Keratinocyte (primary cell): Measurements from ENCODE around the gene CPEB1. TPM values are rescaled to one million over a fixed set of nuclear protein-coding genes. Genes with fewer than 3 reads are reported as not detected.
"Not testable (repeated sequence)": the region's sequence is repeated elsewhere in the genome, so short reads cannot be mapped to it uniquely, and the experiment has no call there.

Experiments
- DNase-seq: peaks from one replicate; pipeline ENCODE4 v3.0.0-alpha.2; 2011; ENCODE audit warnings: low read depth, missing footprints, low spot score
- FAIRE-seq: peaks from 2 replicates; lab custom pipeline; 2011; peaks lifted over from hg19 to GRCh38; lab: Jason Lieb, UNC
- H2AFZ ChIP-seq: 2 replicates; pipeline ENCODE4 v1.6.0; 2012; ENCODE audit warnings: low read length, control low read depth, inconsistent platforms; ENCODE audit not compliant: control insufficient read depth
- H3K27ac ChIP-seq: 2 replicates; pipeline ENCODE4 v1.5.1; 2011; ENCODE audit warnings: low read length; ENCODE audit not compliant: control insufficient read depth, insufficient read depth
- H3K27me3 ChIP-seq: 3 replicates; pipeline ENCODE4 v1.6.0; 2011; ENCODE audit warnings: low read length; ENCODE audit not compliant: control insufficient read depth, insufficient read depth; ENCODE audit errors: extremely low read depth
- H3K36me3 ChIP-seq, 2 experiments: 2 replicates in 1 of 2; 3 replicates in 1 of 2; pipeline ENCODE4 v1.5.1; 2011; ENCODE audit warnings: low read length in 2 of 2, mild to moderate bottlenecking in 1 of 2; ENCODE audit not compliant: control insufficient read depth in 2 of 2, insufficient read depth in 2 of 2; ENCODE audit errors: extremely low read depth in 1 of 2
- H3K4me1 ChIP-seq: 3 replicates; pipeline ENCODE4 v1.5.1; 2011; ENCODE audit warnings: low read length; ENCODE audit not compliant: control insufficient read depth, insufficient read depth; ENCODE audit errors: extremely low read depth
- H3K4me2 ChIP-seq: 3 replicates; pipeline ENCODE4 v1.6.0; 2011; ENCODE audit warnings: low read depth, low read length; ENCODE audit not compliant: control insufficient read depth, insufficient read depth; ENCODE audit errors: extremely low read depth
- H3K4me3 ChIP-seq, 3 experiments: fragments of 200-600 bp in 1 of 3; sonication (generic) in 1 of 3; 2 replicates in 2 of 3; 3 replicates in 1 of 3; pipeline ENCODE4 v1.5.1; 2011 to 2016; ENCODE audit warnings: low read length in 3 of 3, mild to moderate bottlenecking in 3 of 3, control low read depth in 2 of 3, inconsistent platforms in 1 of 3, low read depth in 1 of 3, mixed read lengths in 1 of 3, mixed run types in 1 of 3, moderate library complexity in 1 of 3; ENCODE audit not compliant: control insufficient read depth in 2 of 3, insufficient read depth in 2 of 3; ENCODE audit errors: extremely low read depth in 1 of 3
- H3K79me2 ChIP-seq: 2 replicates; pipeline ENCODE4 v1.6.0; 2012; ENCODE audit warnings: low read length; ENCODE audit not compliant: control insufficient read depth, insufficient read depth
- H3K9ac ChIP-seq: 3 replicates; pipeline ENCODE4 v1.6.0; 2011; ENCODE audit warnings: low read length; ENCODE audit not compliant: control insufficient read depth, insufficient read depth; ENCODE audit errors: extremely low read depth
- H3K9me1 ChIP-seq: 3 replicates; pipeline ENCODE4 v1.6.0; 2011; ENCODE audit warnings: low read length; ENCODE audit not compliant: control insufficient read depth, insufficient read depth; ENCODE audit errors: extremely low read depth
- H3K9me3 ChIP-seq: 2 replicates; pipeline ENCODE4 v1.5.1; 2012; ENCODE audit warnings: low read depth, low read length; ENCODE audit not compliant: control insufficient read depth
- H4K20me1 ChIP-seq: 3 replicates; pipeline ENCODE4 v1.6.0; 2011; ENCODE audit warnings: low read length; ENCODE audit not compliant: control insufficient read depth, insufficient read depth; ENCODE audit errors: extremely low read depth
- dilution Hi-C: fragments of 300-500 bp; cut with MboI; formaldehyde crosslinking; loops from one replicate; pipeline ENCODE4 v1.7.0; 2020; ENCODE audit warnings: low sequenced_read_pairs; ENCODE audit not compliant: extremely low pct_ligation_motif_present
- polyA plus RNA-seq, 5 experiments: library from polyadenylated mRNA; depleted of rRNA in 3 of 5; stranded (reverse) in 3 of 5; stranded (forward) in 1 of 5; unstranded in 1 of 5; fragments of >200 nt; gene quantifications; 1 replicate in 1 of 5; 2 replicates in 3 of 5; 3 replicates in 1 of 5; pipeline versions ENCODE4 v1.2.1 to v1.2.3, GENCODE V29; 2011 to 2012; ENCODE audit warnings: missing spikeins in 2 of 5, low read depth in 1 of 5, low replicate concordance in 1 of 5

CPEB1 gene
- polyA plus RNA-seq, 1 donor (not counting 4 experiments of a cell fraction or from before 2014, with no cell fraction given), result 0.16 TPM

DNA sequence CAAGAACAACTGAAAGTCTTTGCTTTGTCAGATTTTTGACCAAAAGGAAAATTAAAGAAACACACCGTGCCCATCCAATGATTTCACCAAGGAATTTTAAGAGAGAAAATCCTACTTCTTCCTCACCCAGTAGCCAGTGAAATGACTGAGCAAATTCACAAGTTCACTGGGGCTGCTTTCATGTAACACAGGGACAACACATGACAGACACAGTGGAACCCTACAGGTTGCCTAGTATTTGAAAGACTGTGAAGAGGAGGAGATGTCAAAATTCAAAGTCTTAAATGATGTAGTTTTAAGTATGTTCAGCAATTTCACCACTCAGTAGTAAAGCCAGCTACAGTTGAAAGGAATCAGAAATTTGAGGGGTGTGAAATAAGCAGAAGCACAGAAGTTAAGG is 140.1 kb downstream of the CPEB1 start:
- H3K4me2 ChIP-seq, H3K4me1 ChIP-seq, H3K79me2 ChIP-seq, H4K20me1 ChIP-seq, H3K36me3 ChIP-seq, H3K27ac ChIP-seq, H3K27me3 ChIP-seq, H3K9me1 ChIP-seq, H3K9me3 ChIP-seq, H2AFZ ChIP-seq, DNase-seq, FAIRE-seq, dilution Hi-C loops, H3K9ac ChIP-seq, H3K4me3 ChIP-seq: not testable (repeated sequence)

DNA sequence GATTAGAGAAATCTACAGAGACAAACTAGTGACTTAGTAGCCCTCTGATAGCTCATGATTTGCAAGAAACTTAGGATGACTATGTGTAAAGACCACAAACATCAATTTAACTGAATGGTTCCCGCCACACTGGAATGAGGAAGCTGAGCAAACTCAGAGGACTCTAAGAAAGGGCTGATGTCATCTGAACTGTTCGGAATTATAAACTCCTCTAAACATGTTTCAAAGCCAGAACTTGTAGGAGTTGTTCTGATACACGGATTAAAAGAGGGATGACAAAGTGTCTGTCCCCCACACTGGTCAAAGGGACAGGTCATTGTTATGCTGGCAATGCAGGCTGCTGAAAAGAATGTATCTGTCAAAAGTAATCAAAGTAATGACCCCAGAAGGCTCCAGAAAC is 141.3 kb downstream of the CPEB1 start:
- not testable (repeated sequence) for H3K9me1 ChIP-seq, FAIRE-seq, DNase-seq

DNA sequence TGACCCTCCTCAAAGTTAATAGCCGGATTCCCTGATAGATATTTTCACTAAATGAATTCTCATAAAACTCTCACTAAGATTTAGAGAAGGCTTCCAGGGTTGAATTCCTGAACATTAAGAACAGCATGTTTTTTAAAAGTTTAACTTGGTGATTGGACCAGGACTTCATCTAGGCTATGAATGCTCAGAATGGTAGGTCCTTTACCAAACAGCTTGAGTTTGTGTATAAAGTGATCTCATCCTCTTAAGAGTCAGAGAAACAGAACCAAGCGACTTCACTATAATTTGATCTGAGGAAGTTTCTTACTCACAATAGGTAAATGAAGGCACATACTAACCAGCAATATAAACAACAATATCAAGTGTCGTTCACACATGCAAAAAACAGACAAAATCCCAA is 143.1 kb downstream of the CPEB1 start:
- H3K27me3 ChIP-seq, H3K79me2 ChIP-seq, H3K9me3 ChIP-seq, H3K4me1 ChIP-seq, FAIRE-seq, H3K36me3 ChIP-seq, H3K9ac ChIP-seq, H3K4me2 ChIP-seq, H2AFZ ChIP-seq, H3K27ac ChIP-seq, dilution Hi-C loops, DNase-seq, H3K9me1 ChIP-seq, H4K20me1 ChIP-seq, H3K4me3 ChIP-seq: not testable (repeated sequence)

More for the DNA sequence above, 141.3 kb downstream of the CPEB1 start:
- H3K4me2 ChIP-seq, dilution Hi-C loops, H3K9me3 ChIP-seq, H2AFZ ChIP-seq, H3K9ac ChIP-seq, H3K4me3 ChIP-seq, H3K36me3 ChIP-seq, H3K79me2 ChIP-seq, H3K4me1 ChIP-seq, H4K20me1 ChIP-seq, H3K27ac ChIP-seq, H3K27me3 ChIP-seq: not testable (repeated sequence)

- FAIRE-seq, H3K9me3 ChIP-seq, H3K4me3 ChIP-seq, H2AFZ ChIP-seq, DNase-seq, H4K20me1 ChIP-seq, H3K36me3 ChIP-seq, H3K4me1 ChIP-seq, H3K27ac ChIP-seq, H3K27me3 ChIP-seq, H3K9me1 ChIP-seq, H3K9ac ChIP-seq, dilution Hi-C loops, H3K4me2 ChIP-seq, H3K79me2 ChIP-seq: not testable (repeated sequence)
These were observed 144.3 kb downstream of the CPEB1 start for GRCh38 chr15:82502700-82503339.

DNA sequence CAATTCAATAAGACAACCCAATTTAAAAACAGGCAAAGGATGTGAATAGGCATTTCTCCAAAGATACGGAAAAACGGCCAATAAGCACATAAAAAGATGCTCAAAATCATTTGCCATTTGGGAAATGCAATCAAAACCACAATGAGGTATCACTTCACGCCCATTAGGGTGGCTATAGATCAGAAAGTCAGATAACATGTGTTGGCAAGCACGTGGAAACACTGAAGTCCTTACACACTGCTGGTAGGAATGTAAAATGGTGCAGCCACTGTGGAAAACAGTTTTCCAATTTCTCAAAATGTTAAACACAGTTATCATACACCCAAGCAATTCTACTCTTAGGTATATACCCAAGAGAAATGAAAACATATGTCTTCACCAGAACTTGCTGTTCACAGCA is 146.4 kb downstream of the CPEB1 start:
- H3K9ac ChIP-seq, H3K27ac ChIP-seq, H3K4me1 ChIP-seq, H3K4me2 ChIP-seq, H3K9me1 ChIP-seq, H4K20me1 ChIP-seq, H3K36me3 ChIP-seq, H3K27me3 ChIP-seq, dilution Hi-C loops, H3K9me3 ChIP-seq, DNase-seq, H3K79me2 ChIP-seq, FAIRE-seq, H2AFZ ChIP-seq, H3K4me3 ChIP-seq: not testable (repeated sequence)
